Measurements from ENCODE around the gene YTHDC1. TPM values are rescaled to one million over a fixed set of nuclear protein-coding genes. Genes with fewer than 3 reads are reported as not detected.
A peak's percentile ranks its signal among the peaks of the same experiment; 100 is the strongest.

The YTHDC1 gene
- total RNA-seq, 4 donors from 2014 or later, result 28.0 to 73.1 (median 34.9) TPM

- Histone ChIP-seq H3K9me3 (no peaks in the 10 kb centered on the region), H3K27ac (no peak overlapping the region), H3K36me3 (no peaks in the 10 kb centered on the region), H3K4me1 (no peaks in the 10 kb centered on the region), H3K27me3 (peaks cover 0 to 8% (median 7%) of the 10 kb centered on the region in 3 donors), H3K4me3 (no peak overlapping the region)
- TF ChIP-seq POLR2A (IDR thresholded peaks at IDR 0.05) (no peak), CTCF (IDR thresholded peaks at IDR 0.05 in 4 of 5, conservative IDR thresholded peaks at IDR 0.05 in 1 of 5) (no peak)
- DNase-seq (no peak), ATAC-seq (no peak)
- intact Hi-C loops (cut with DNase I; ENCODE audit: low total_unique reads) (no loop called here), in situ Hi-C loops (cut with MboI; ENCODE audit: low sequenced_read_pairs in 4 of 4) (loop anchor here (5.0 kb wide), 2 partner anchors 106 to 111 kb away; no protein-coding TSS in a partner anchor)
Measured at GRCh38 chr4:68383115-68383514, 33.2 kb upstream of the YTHDC1 start.

- ATAC-seq, result no peak
- in situ Hi-C loops (cut with MboI; ENCODE audit: low sequenced_read_pairs in 4 of 4) (no loop called here), intact Hi-C loops (cut with DNase I; ENCODE audit: low total_unique reads) (no loop called here)
- Histone ChIP-seq H3K27me3 (peaks cover 0 to 14% (median 7%) of the 10 kb centered on the region in 3 donors), H3K4me3 (no peak overlapping the region), H3K4me1 (peaks cover 0 to 4% of the 10 kb centered on the region in 2 donors), H3K27ac (no peak overlapping the region), H3K9me3 (no peaks in the 10 kb centered on the region), H3K36me3 (no peaks in the 10 kb centered on the region)
- TF ChIP-seq POLR2A (IDR thresholded peaks at IDR 0.05) (no peak), CTCF (IDR thresholded peaks at IDR 0.05 in 4 of 5, conservative IDR thresholded peaks at IDR 0.05 in 1 of 5) (no peak)
- DNase-seq, result no peak
Measured at GRCh38 chr4:68378226-68378625, 28.3 kb upstream of the YTHDC1 start.

GRCh38 chr4:68375667-68376559 lies 26.0 kb upstream of the YTHDC1 start:
- Histone ChIP-seq H3K36me3 (no peaks in the 10 kb centered on the region), H3K4me1 (peaks cover 0 to 4% of the 10 kb centered on the region in 2 donors), H3K27ac (no peak overlapping the region), H3K4me3 (peak overlapping the region in 1 of 4 donors; percentile 32), H3K9me3 (no peaks in the 10 kb centered on the region), H3K27me3 (peaks cover 0 to 14% (median 7%) of the 10 kb centered on the region in 3 donors)
- TF ChIP-seq CTCF (IDR thresholded peaks at IDR 0.05 in 4 of 5, conservative IDR thresholded peaks at IDR 0.05 in 1 of 5) (peak; percentile 56 to 83 (median 71)), POLR2A (IDR thresholded peaks at IDR 0.05) (no peak)
- in situ Hi-C loops (cut with MboI; ENCODE audit: low sequenced_read_pairs in 4 of 4) (no loop called here), intact Hi-C loops (cut with DNase I; ENCODE audit: low total_unique reads) (loop anchor here (1.0 kb wide), 1 partner anchor 104 kb away; no protein-coding TSS in a partner anchor)
- DNase-seq, result peak in 1 of 2 donors; percentile 5
- ATAC-seq, result peak; percentile 45 to 57

GRCh38 chr4:68373513-68373912 lies 23.6 kb upstream of the YTHDC1 start:
- TF ChIP-seq POLR2A (IDR thresholded peaks at IDR 0.05), result no peak
- TF ChIP-seq CTCF (IDR thresholded peaks at IDR 0.05 in 4 of 5, conservative IDR thresholded peaks at IDR 0.05 in 1 of 5), result no peak
- ATAC-seq (peak; percentile 92 to 98), DNase-seq (peak; percentile 69 to 84)
- peak overlapping the region; percentile 34 to 72 (median 46) for H3K27ac ChIP-seq
- in situ Hi-C loops (cut with MboI; ENCODE audit: low sequenced_read_pairs in 4 of 4), result no loop called here
- intact Hi-C loops (cut with DNase I; ENCODE audit: low total_unique reads), result loop anchor here (2.0 kb wide), 1 partner anchor 23 kb away; the partner anchor contains the start of gene YTHDC1
- no peaks in the 10 kb centered on the region for H3K9me3 ChIP-seq
- H3K36me3 ChIP-seq, result no peaks in the 10 kb centered on the region
- H3K4me3 ChIP-seq, result peak overlapping the region; percentile 41 to 53 (median 49)
- H3K4me1 ChIP-seq, result peaks cover 0 to 4% of the 10 kb centered on the region in 2 donors
- peaks cover 0 to 11% (median under 1%) of the 10 kb centered on the region in 3 donors for H3K27me3 ChIP-seq
